Adrenal gland (tissue), 12 donors: ENCODE measurements around the gene BEST2. TPM values are rescaled to one million over a fixed set of nuclear protein-coding genes. Genes with fewer than 3 reads are reported as not detected.

Experiments used
- DNase-seq, 7 donors: peaks; one replicate each; pipeline ENCODE4 v3.0.0-alpha.2; 2019 to 2020
- H3K27ac ChIP-seq, 5 donors: fragments of 200-600 bp; sonication (generic) in 4 of 5; 1 replicate in 3 of 5; 2 replicates in 2 of 5; pipeline versions ENCODE4 v1.5.1 to v1.8.0; 2016 to 2020; ENCODE audit warnings: mild to moderate bottlenecking in 1 of 5
- H3K27me3 ChIP-seq: fragments of 200-600 bp; 2 replicates; pipeline ENCODE4 v1.8.0; 2021
- H3K36me3 ChIP-seq, 2 donors: fragments of 200-600 bp; replicated peaks in 1 of 2; 1 replicate in 1 of 2; 2 replicates in 1 of 2; pipeline versions ENCODE4 v1.5.1 to v1.8.0; 2018 to 2022
- H3K4me1 ChIP-seq, 2 donors: fragments of 200-600 bp; replicated peaks in 1 of 2; 1 replicate in 1 of 2; 2 replicates in 1 of 2; pipeline versions ENCODE4 v1.5.1 to v1.8.0; 2018 to 2021
- H3K4me3 ChIP-seq, 4 donors: fragments of 200-600 bp; sonication (generic) in 3 of 4; one replicate each; pipeline ENCODE4 v1.5.1; 2016 to 2018
- H3K9me3 ChIP-seq, 3 donors: fragments of 200-600 bp; sonication (generic) in 1 of 3; replicated peaks in 1 of 3; 1 replicate in 2 of 3; 2 replicates in 1 of 3; pipeline versions ENCODE4 v1.5.1 to v1.8.0; 2016 to 2021
- POLR2A ChIP-seq, 2 donors: fragments of 450-650 bp; IDR thresholded peaks; one replicate each; pipeline ENCODE4 v1.6.1; 2017; ENCODE audit warnings: antibody characterized with exemption in 2 of 2, mild to moderate bottlenecking in 2 of 2, moderate library complexity in 1 of 2
- WGBS, 4 donors: extraction: QIAGEN DNeasy Blood & Tissue Kit in 2 of 4; methylation state at CpG; one replicate each; pipeline versions ENCODE4 v1.1.5 to v1.1.7; 2013 to 2017; 5-methylcytosine and 5-hydroxymethylcytosine counted together
- intact Hi-C, 2 donors: fragments of 100-400 bp; cut with DNase I; formaldehyde crosslinking; loops; one replicate each; pipeline versions ENCODE4 v1.14.1 to v1.15.0; 2022 to 2023
- polyA plus RNA-seq, 3 donors: library from polyadenylated mRNA; stranded (reverse); fragments of 200-250 nt in 2 of 3; fragments of 350-450 nt in 1 of 3; fragmentation: Illumina TruSeq in 1 of 3; extraction: RNeasy Lipid Tissue Mini Kit (QIAGEN cat#74804) in 1 of 3; gene quantifications; one replicate each; pipeline ENCODE4 v1.2.3, GENCODE V29; 2013 to 2014
- total RNA-seq, 9 donors: library from RNA; depleted of rRNA in 4 of 9; stranded (reverse); fragments of >200 nt in 4 of 9; fragments of 120-200 nt in 1 of 9; fragmentation: NEBNext Ultra II Directional in 1 of 9; extraction: Animal tissue kit (Norgen Biotek cat#: 25700) in 1 of 9; gene quantifications; one replicate each; pipeline versions ENCODE4 v1.1.0 to v1.2.4, GENCODE V29; 2013 to 2023
- TF ChIP-seq, protein P1 (sequence below), 6 experiments: fragments of 450-650 bp in 4 of 6; fragments of 200-600 bp in 2 of 6; sonication (generic) in 1 of 6; IDR thresholded peaks; 1 replicate in 5 of 6; 2 replicates in 1 of 6; pipeline versions ENCODE4 v1.5.1 to v1.8.0; 2016 to 2021; ENCODE audit warnings: antibody characterized with exemption in 6 of 6, mild to moderate bottlenecking in 2 of 6, moderate library complexity in 1 of 6
- donor health status: healthy with polysubstance abuse.
- donor health status: Bipolar disorder and iron deficiency.
- donor health status: DM: yes; HTN: yes; CAD: no.
- donor health status: DM: no; HTN: no; CAD: no.
- donor health status: DM: no; HTN: no; CAD: no.
- donor health status: DM: yes; HTN: yes; CAD: no.

The BEST2 gene
- total and polyA plus RNA-seq, 12 donors = not detected

DNA sequence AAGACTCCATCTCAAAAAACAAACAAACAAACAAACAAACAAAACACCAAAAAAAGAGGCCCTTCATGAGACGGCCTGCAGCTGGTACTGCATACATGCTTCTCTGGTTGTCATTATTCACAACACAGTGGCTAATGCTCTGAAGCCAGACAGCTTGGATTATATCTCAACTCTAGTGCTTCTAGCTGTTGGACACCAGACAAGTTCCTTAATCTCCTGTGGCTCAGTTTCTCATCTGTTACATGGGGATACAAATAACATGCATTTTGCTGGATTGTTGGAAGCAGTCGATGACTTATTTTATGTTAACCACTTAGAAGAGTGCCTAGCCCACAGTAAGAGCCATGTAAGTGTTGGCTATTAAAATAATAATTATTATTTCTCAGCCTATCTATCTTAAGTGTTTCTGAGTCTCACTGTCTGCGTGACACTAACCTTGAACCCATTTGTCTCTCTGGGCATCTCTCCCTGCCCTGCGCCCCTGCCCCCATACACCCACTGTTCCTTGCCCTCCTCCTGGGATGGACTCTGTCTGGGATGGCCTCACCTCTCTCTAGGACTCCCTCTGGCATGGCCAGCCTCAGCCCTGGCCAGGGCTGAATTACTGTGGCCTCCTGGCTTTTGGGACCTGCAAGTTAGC, 36.6 kb downstream of the BEST2 start:
- Histone ChIP-seq H3K9me3 (no peaks in the 10 kb centered on the region), H3K27me3 (no peaks in the 10 kb centered on the region), H3K4me3 (peak overlapping the region in 1 of 4 donors; percentile 77), H3K27ac (peak overlapping the region; percentile 95 to 99 (median 97)), H3K36me3 (no peaks in the 10 kb centered on the region), H3K4me1 (peaks cover 30 to 57% of the 10 kb centered on the region in 2 donors)
- WGBS, 4 donors = 32 to 46% (median 41%) methylated on average over 4 of the region's 4 CpGs
- TF ChIP-seq, protein P1, sequence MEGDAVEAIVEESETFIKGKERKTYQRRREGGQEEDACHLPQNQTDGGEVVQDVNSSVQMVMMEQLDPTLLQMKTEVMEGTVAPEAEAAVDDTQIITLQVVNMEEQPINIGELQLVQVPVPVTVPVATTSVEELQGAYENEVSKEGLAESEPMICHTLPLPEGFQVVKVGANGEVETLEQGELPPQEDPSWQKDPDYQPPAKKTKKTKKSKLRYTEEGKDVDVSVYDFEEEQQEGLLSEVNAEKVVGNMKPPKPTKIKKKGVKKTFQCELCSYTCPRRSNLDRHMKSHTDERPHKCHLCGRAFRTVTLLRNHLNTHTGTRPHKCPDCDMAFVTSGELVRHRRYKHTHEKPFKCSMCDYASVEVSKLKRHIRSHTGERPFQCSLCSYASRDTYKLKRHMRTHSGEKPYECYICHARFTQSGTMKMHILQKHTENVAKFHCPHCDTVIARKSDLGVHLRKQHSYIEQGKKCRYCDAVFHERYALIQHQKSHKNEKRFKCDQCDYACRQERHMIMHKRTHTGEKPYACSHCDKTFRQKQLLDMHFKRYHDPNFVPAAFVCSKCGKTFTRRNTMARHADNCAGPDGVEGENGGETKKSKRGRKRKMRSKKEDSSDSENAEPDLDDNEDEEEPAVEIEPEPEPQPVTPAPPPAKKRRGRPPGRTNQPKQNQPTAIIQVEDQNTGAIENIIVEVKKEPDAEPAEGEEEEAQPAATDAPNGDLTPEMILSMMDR (IDR thresholded peaks at IDR 0.05) = no peak
- TF ChIP-seq POLR2A (IDR thresholded peaks at IDR 0.05) = no peak
- peak in 2 of 7 donors; percentile 21 to 51 for DNase-seq
- intact Hi-C loops = no loop called here

DNA sequence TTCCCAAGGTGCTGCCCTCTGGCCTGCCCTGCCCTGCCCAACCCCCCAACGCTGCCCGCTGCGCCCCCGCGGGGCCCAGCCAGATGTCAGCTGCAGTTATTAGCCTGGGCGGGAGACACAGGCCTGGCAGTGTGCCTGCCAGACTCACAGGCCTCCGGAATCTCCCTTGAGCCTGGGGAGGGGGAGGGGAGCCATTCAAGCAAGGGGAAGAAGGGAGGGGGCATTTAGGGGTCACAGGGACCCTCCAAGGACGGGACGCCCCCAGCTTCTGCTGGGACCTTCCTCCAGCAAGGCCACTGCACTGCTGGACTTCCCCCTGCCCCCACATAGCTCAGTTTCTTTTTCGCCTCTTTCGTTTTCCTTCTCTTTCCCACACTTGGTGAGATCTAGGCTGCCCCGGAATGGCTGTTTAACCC, 37.1 kb downstream of the BEST2 start:
- no peaks in the 10 kb centered on the region for H3K36me3 ChIP-seq
- intact Hi-C loops = no loop called here
- peak; percentile 85 to 92 (median 88) for DNase-seq
- peak overlapping the region in 2 of 4 donors; percentile 1 to 77 for H3K4me3 ChIP-seq
- peak overlapping the region; percentile 95 to 99 (median 97) for H3K27ac ChIP-seq
- TF ChIP-seq POLR2A (IDR thresholded peaks at IDR 0.05) = peak in 1 of 2 donors; percentile 24
- TF ChIP-seq, protein P1 (IDR thresholded peaks at IDR 0.05) = no peak
- H3K27me3 ChIP-seq = no peaks in the 10 kb centered on the region
- peaks cover 25 to 51% of the 10 kb centered on the region in 2 donors for H3K4me1 ChIP-seq
- 0 to 2% (median 1%) methylated on average over 8 to 12 of the region's 12 CpGs for WGBS, 4 donors
- H3K9me3 ChIP-seq = no peaks in the 10 kb centered on the region

DNA sequence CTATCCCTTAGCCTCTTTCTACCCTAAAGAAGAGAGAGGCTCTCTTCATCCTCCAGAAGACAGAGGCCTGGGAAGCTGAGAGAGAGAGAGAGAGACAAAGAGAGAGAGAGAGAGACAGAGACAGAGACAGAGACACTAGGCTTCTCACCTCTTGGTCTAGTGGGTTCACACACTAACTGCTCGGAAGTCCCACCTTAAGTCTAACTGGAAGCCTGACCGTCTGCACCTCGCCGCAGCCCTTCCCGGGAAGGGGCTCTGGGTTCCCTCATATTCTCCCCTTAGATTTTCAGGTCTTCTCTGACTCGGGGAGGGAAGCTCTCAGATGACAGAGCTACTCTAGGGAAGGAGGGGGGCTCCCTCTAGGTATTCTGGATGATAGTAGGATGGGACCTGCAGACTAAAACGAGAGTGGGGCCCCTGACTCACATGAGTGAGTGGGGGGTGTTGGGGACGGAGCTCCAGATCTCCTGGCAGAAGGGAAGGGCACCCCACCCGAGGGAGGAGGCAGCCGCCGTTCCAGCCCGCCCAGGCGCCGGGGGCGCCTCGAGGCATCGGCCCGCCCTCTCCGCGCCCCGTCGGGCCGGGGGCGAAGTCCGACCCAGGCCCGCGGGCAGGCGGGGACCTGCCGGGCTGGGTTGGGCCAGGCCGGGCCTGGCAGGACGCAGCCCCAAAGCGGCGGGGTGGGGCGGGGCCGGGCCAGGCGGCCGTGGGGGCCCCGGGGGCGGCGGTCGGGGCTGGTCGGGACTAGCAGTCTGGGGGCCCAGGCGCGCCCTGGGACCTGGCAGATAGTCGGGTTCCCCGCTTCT, 37.7 kb downstream of the BEST2 start:
- TF ChIP-seq, protein P1 (IDR thresholded peaks at IDR 0.05) = no peak
- TF ChIP-seq POLR2A (IDR thresholded peaks at IDR 0.05) = peak in 1 of 2 donors; percentile 35
- H3K9me3 ChIP-seq = no peaks in the 10 kb centered on the region
- H3K27me3 ChIP-seq = no peaks in the 10 kb centered on the region
- intact Hi-C loops = no loop called here
- peaks cover 25 to 49% of the 10 kb centered on the region in 2 donors for H3K4me1 ChIP-seq
- WGBS, 4 donors = 1 to 7% (median 2%) methylated on average over 7 to 46 of the region's 46 CpGs
- DNase-seq = peak in 2 of 7 donors; percentile 55 to 56
- peak overlapping the region in 3 of 4 donors; percentile 1 to 77 (median 44) for H3K4me3 ChIP-seq
- H3K36me3 ChIP-seq = no peaks in the 10 kb centered on the region
- peak overlapping the region; percentile 97 to 100 (median 99) for H3K27ac ChIP-seq

DNA sequence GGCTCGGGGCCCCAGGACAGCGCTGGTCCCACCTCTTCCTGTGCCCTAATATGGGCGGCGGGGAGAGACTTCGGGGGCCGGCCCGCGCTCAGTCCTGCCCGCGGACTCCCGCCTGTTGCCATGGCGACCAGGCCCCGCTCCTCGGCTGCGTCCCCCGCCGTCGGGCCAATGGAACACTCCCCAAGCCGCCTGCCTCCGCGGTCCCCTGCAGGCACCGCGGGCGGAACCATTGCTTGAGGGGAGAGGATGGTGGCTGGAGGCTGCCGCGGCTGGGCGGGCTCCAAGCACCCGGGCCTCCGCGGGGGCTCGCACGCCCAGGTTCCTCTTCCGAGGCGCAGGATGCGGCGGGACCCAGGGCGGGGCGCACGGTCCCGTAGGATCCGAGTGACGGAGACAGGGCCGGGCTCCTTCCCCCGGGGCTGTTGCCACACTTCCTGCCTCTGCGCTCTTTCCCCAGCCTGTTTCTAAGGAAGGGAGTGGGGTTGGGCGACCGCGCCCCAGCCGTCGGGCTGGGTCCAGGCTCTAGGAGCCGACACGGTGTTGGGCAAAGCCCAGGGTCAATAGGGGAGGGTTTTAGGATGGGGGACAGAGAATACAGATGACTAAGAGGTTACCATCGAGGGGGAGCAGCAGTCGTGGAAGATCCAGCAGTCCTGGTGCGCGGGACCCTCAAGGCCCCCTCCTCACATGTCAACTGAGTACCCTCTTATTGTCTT, 38.5 kb downstream of the BEST2 start:
- WGBS, 4 donors = 0% methylated on average over 10 to 56 of the region's 56 CpGs
- peak overlapping the region; percentile 97 to 100 (median 99) for H3K27ac ChIP-seq
- H3K4me1 ChIP-seq = peaks cover 25 to 50% of the 10 kb centered on the region in 2 donors
- no peaks in the 10 kb centered on the region for H3K9me3 ChIP-seq
- peak; percentile 97 to 99 (median 98) for DNase-seq
- H3K27me3 ChIP-seq = no peaks in the 10 kb centered on the region
- TF ChIP-seq, protein P1 (IDR thresholded peaks at IDR 0.05) = no peak
- TF ChIP-seq POLR2A (IDR thresholded peaks at IDR 0.05) = peak; percentile 83 to 91
- intact Hi-C loops = no loop called here
- no peaks in the 10 kb centered on the region for H3K36me3 ChIP-seq
- H3K4me3 ChIP-seq = peak overlapping the region in 3 of 4 donors; percentile 16 to 77 (median 44)
